HG03558 (cell line): ENCODE data around the gene JUNB.
"Not testable (repeated sequence)": the region's sequence is repeated elsewhere in the genome, so short reads cannot be mapped to it uniquely, and the experiment has no call there.

Experiments used
- ATAC-seq: cut with Tn5 transposase; IDR thresholded peaks from one replicate; pipeline ENCODE4 v1.9.1; 2021; ENCODE audit warnings: moderate number of reproducible peaks; ENCODE audit not compliant: unreplicated experiment; ENCODE audit errors: extremely low read depth

The JUNB gene

DNA sequence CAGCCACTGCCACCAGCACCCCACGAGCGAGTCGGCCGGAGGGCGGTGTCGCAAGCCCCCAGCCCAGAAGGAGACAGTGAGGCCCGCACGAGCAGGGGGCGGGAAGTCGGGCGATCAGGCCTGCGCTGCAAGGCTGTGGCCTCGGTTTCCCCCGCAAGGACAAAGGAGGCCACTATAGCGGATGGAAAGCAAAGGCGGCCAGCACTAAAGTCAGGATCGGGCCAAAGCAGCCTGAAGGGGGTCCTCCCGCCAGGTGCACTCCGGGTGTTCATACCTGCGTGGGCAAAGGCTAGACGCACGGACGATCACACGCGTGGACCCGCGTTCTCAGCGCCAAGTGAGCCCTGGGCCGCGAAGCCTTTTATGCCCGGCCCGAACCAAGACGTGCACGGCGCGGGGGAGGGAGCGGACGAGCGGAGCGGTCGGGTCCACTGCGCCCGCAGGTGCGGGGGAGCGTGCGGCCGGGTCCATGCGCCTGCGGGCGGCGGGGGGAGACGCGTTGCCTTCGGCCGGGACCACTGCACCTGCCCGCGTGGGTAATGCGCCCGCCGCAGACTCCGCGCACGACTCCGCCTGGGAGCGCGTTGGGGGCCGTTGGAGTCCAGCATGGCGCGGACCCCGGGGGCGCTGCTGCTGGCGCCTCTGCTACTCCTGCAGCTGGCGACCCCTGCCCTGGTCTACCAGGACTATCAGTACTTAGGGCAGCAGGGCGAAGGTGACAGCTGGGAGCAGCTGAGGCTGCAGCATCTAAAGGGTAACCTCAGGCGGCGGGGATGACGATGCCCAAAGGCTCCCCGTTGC, 10.4 kb downstream of the JUNB start, which contains the start of the genes PRDX2 and THSD8:
Gene PRDX2 (minus strand): TSS at position 335 of the 801 bp plus-strand sequence. CDS start 539 bp downstream, outside the sequence.
Gene THSD8 (plus strand): TSS at position 604 of the 801 bp plus-strand sequence. CDS start 3 bp downstream, at position 607.
- ATAC-seq, result no peak

DNA sequence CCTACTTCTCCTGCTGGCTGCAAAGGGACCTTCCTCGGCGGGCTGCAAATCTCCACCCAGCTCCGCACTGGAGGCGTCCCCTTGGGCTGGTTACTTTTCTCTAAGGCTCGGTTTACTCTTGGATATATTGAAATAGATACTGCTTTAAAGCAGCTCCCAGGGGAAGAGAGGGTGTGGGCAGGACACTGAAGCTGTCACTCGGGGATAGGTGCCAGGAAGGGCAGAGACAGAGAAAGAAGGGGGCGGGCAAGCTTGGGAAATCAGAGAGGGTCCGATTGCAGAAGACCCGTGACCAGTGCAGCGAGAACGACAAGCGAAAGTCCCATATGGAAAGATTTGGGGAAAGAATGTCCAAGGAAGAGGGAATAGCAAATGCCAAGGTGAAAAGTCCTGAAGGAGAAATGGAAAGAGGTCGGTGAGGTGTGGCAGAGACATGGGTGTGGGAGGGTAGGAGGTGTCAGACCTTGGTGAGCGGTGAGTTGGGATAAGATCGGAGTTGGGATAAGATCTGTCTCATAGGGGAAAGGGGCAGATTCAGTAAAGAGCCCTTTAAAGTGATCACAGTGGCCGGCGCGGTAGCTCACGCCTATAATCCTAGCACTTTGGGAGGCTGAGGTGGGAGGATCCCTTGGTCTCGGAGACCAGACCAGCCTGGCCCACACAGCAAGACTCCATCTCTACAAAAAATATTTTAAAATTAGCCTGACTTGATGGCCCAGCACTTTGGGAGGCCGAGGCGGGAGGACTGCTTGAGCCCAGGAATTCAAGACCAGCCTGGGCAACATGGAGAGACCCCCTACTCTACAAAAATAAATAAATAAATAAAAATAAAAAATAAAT, 11.2 kb downstream of the JUNB start:
- no peak for ATAC-seq

DNA sequence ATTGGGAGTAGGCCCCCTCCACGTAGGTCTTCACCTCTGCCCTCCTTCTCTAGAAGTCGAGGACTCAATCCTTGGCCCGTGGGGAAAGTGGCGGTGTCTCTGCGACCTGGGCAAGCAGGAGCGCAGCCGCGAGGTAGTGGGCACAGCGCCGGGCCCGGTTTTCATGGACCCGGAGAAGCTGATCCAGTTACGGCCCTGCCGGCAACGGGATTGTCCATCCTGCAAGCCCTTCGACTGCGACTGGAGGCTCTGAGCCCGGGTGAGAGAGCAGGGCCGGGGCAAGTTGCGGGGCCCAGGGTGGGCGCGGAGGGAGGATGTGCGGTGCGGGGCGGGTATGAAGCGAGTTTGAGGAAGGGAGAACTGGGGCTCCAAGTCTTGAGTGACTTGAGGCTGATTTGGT, 12.8 kb downstream of the JUNB start:
- no peak for ATAC-seq

DNA sequence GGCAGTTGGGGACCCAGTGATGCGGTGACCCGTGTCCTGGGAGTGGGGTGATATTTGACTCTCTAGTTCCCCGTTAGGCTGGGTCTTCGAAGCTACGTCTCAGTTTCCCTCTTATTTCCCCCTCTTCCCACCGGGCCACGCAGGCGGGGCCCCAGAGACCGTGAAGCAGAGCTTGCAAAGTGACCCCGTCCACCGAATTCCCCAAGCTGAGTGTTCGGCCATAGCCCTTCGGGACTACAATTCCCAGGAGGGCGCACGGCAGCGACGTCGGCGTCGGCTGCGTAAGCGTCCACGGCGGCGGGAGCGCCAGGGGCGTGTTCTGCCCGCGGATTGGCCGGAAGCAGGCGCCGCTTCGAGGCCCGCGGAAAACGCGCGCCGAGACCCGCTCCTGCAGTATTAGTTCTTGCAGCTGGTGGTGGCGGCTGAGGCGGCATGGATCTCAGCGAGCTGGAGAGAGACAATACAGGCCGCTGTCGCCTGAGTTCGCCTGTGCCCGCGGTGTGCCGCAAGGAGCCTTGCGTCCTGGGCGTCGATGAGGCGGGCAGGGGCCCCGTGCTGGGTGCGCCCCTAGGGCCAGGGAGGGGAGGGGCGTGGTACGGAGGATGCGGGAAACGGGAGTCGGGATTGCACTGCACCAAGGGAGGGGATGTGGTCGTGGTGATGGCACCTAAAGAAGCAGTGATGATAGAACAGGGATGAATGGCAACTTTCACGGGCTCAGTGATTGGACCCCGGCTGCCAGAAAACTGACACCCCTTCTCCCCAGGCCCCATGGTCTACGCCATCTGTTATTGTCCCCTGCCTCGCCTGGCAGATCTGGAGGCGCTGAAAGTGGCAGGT, 15.2 kb downstream of the JUNB start, which contains the start of gene RNASEH2A:
Gene RNASEH2A (plus strand): TSS at position 343 of the 840 bp plus-strand sequence. CDS start 90 bp downstream, at position 433.
- peak; percentile 48 for ATAC-seq

DNA sequence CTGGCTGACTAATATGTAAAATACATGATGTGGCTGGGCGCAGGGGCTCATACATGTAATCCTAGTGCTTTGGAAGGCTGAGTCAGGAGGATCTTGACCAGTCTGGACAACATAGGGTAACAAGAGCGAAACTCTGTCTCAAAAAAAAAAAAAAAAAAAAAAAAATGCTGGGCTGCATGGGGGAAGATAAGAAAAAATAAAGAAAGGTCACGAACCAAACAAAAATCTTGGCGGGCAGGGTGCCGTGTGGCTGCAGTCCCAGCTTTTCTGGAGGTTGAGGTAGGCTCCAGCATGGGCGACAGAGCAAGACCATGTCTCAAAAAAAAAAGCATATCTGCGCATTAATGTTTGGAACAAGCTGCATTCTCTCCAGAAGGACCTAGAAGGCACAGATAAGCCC, 23.8 kb downstream of the JUNB start:
- ATAC-seq, result no peak

DNA sequence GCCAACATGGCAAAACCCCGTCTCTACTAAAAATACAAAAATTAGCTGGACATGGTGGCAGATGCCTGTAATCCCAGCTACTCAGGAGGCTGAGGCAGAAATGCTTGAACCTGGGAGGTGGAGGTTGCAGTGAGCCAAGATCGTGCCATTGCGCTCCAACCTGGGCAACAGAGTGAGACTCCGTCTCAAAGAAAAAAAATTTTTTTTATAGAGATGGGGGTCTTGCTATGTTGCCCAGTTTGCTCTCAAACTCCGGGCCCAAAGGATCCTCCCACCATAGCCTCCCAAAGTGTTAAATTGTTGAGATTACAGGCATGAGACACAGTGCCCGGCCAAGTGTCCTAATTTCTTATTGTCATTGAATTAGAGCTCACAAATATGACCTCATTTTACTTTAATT, 25.9 kb downstream of the JUNB start:
- ATAC-seq, result not testable (repeated sequence)

DNA sequence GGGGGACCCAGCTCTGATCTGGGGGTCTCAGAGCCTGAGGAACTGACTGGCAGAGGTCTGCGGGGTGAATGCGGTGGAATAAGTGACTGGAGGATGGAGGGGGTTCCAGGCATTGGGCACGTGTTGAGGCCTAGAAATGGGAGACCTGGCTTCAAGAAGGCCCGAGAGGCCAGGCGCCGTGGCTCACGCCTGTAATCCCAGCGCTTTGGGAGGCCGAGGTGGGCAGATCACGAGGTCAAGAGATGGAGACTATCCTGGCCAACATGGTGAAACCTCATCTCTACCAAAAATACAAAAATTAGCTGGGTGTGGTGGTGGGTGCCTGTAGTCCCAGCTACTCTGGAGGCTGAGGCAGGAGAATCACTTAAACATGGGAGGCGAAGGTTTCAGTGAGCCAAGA, 26.5 kb downstream of the JUNB start:
- not testable (repeated sequence) for ATAC-seq

DNA sequence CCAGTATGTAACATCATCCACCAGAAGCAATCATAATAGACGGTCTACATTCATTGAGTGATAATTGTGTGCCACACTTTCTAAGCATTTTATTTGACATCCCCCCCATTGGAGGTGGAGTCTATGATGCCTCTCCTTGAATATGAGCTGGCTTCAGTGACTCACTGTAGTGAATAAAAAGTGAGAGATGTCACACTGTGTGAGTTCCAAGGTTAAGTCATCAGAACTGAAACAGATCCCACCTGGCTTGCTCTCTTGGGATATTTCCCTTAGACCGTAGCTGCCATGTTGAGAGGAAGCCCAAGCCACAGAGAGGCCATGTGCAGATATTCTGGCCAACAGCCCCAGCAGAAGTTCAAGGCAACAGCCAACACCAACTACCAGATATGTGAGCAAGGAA, 30.5 kb downstream of the JUNB start:
- no peak for ATAC-seq

DNA sequence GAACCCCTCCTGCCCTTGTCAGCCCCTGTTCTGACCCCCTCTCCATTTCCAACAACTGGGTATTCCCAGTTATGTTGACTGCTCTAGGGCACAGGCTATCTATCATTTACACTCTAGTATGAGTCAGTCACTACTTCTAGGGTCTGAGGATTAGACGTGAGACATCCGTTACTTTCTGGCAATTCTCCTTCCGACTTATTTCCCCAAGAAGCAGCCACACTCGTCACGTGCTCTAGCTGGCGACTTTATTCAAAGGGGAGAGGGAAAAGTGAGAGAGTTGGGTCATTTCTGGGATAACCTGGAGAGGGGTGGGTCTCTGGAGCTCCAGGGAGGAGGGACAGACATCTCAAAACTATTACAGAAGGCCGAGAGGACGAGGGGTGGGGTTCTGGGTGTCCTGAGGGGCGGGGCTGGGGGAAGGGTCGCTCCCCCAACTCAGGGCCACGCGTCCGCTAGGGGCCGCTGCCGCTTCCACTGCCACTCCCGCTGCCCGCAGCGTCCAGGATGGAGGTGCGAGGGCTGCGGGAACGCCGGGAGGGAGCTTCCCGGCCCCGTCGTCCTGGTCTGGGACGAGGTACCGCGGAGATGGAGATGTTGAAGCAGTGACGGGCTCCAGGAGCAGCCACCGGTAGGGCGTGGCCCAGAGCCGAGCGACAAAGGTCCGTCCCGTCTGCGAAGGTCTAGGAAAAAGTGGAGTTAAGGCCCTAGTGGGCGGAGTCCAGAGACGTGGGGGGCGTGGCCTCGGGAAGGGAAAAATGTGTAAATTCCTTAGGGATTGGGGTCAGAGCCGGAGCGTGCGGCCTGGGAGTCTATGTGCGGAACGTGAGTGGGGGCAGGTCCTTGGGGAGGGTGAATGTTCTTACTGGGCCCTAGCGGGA, 34.2 kb downstream of the JUNB start:
- no peak for ATAC-seq

DNA sequence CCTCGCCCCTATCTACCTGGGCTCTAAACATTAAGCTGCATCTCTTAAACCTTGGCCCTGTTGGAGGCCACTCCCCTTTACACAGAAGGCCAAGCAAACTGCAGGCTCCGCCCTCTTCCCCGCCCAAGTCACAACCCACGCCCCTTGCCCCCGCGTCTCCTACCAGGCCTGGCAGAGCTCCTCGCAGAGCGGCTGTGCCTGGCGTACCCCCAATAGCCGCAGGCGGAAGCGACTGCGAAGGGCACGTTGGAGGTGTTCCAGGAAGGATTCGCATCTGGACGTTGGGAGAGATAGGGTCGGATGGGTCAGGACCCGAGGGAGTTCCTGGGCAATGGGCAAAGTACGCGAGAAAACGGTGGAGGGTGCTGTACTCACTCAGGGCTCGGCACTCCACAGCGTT, 37.2 kb downstream of the JUNB start:
- ATAC-seq, result no peak

DNA sequence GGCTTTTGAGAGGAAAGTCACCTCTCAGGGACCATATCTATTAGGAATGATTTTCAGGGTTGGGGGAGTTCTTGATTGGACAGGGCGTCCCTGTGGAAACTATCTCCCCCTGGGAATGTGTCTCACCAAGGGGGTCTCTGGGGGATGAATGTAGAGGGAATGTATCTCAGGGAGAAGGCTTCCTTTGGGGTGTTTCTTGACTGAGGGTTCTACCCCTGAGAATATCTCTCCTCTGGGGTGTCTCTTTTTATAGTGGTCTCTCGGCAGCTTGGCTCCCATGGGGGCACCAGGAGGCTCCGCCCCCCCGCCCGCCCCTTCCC, 42.1 kb downstream of the JUNB start:
- ATAC-seq, result no peak

DNA sequence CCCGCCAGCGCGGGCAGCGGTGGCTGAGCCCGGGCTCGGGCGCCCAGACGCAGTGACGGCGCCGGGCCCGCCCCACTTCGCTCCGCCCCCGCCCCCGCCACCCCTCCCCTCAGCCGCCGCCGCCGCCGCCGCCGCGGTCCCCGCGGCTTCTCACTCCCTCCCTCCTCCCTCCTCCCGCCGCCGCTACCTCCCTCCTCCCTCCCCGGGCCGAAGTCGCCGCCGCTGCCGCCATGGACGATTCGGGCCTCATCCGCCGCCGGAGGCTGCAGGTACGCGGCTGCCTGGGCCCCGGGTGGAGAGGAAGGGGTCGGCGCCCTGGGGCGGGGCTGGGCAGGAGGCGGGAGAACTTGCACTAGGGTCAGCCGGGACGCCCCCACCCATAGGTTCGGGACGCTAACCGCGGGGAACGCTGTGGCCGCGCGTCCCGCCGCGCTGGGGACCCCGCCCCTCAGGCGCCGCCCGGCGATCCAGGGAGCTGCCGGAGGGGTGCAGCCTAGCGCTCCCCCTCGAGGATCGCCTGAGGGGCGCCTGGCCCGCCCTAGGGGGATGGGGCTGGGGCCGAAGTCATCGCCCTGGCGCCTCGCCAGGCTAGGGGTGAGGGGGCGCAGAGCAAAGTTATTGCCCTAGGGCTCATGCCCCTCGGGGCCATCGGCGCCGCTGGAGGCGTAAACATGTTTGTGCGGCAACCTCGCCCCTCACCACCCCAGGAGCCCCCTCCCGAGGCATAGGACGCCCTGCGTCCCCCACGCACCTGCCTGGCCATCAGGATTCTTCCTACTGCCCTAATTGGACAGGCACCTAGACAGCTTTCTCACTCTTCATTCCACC, 42.7 kb downstream of the JUNB start:
- no peak for ATAC-seq

DNA sequence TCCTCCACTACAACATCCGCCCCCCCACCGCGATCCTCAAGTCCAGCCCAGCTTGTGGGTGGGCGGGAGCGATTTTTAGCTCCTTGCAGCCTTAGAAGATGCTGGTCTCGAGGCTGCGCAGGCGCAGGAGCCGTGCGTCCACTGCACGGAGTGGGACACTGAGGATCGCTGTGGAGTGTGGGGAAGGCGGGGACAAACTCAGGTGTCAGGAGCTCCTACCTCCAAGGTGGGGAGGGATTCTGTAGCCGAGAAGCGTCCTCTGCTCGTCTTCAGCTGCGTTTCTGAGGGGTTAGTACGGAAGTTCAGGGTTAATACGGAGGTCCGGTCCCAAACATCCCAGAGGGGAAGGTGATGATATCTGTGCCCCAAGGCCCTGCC, 43.3 kb downstream of the JUNB start, which contains the start of gene RTBDN:
Gene RTBDN (minus strand): TSS at position 14 of the 378 bp plus-strand sequence. CDS start 4,600 bp downstream, outside the sequence.
- no peak for ATAC-seq

DNA sequence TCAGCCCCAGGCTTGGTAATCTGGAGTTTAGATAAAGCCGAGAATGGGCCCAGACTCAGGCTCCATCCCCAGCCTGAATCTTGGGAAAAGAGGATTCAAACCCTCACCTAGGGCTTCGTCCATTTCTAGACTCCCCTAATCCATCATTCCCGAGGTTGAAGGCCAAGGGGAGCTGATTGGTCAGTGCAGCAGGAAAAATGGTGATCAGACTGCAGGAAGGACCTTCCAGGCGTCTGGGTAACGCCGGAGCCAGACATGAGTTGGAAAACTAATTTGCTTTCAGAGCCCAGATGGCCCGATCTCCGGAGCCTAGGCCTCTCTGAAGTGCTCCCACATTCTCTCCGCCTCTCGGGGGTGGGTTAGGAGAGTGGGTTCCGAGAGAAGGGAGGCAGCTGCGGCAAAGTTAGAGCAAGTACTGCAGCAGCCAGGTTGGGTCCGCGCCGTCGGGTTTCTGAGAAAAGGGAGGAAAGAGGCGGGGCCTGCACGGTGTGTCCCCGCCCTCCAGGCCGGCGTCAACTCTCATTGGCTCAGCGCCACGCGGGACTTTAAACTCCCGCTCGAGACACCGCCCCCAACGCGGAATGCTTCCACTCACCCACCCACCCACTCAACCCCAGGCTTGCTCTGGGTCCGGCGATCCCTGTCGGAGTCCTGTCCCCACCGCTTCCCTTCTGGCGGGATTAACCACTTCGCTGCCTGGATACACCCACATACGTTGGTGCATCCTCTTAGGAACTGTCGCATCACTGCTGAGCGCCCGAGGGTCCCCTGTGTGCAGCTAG, 43.9 kb downstream of the JUNB start:
- no peak for ATAC-seq

DNA sequence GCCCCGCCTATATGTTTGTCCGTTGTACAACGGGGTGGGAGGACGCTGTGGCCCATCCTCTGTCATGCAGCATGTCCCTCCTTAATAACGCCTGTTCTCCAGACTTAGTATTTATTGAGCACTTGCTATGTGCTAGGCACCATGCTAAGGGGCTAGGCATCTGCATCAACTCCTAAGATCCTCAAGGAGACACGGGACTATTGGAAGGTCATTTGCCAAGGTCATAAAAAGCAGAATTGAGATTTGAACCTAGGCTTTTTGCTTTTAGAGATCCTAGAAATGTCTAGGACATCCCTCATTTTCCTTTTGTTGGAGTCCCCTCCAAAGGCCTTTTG, 45.2 kb downstream of the JUNB start:
- ATAC-seq, result no peak

DNA sequence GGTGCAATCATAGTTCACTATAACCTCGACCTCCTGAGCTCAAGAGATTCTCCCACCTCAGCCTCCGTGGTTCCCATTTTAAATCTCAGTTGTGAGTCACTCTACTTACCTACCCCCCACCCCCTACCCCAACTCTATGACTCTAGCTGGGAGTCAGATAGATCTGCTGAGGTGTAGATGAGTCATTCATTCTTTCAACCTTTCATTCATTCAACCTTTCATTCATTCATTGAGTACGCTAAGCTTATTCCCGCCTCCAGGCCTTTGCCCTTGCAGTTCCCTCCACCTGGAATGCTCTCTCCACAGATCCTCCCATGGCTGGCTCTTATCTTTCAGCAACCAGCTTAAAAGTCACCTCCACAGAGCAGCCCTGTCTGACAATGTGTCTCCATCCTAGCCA, 45.9 kb downstream of the JUNB start:
- ATAC-seq, result no peak

DNA sequence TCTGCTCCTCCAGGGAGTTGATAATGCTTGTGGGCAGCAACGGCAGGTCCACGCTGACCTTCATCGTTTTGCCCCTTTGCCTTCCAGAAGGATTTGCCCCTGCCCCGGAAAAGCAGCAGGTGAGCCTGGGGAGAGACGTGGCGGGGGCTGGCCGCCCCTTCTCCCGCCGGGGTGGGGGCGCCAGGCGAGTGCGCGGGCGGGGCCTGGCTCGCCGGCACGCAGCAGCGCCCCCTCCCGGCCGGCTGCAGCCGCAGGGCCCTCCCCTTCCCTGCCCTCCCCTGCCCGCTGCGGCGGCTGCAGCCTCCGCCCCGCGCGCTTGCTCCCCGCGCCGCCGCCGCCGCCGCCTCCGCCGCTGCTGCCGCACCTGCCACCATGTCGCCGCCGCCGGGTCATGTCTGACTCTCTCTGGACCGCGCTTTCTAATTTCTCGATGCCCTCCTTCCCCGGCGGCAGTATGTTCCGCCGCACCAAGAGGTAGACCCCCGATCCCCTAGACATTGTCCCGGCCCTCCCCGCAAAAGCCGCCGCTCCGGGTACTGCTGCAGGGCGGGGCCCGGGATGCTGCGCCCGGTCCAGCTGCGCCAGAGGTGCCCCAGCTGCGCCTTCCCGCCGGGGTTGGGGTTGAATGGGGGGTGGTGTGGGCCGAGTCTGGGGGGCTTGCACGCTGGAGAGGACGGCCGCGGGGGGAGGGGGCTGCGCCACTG, 47.0 kb downstream of the JUNB start, which contains the start of gene MAST1:
Gene MAST1 (plus strand): TSS at position 334 of the 704 bp plus-strand sequence. CDS start 58 bp downstream, at position 392.
- ATAC-seq, result no peak
